ENCODE measurements around the gene SBNO2. TPM values are rescaled to one million over a fixed set of nuclear protein-coding genes. Genes with fewer than 3 reads are reported as not detected.
"Not testable (repeated sequence)": the region's sequence is repeated elsewhere in the genome, so short reads cannot be mapped to it uniquely, and the experiment has no call there.

The SBNO2 gene
- total RNA-seq, 1 donor from 2014 or later = 65.5 TPM

DNA sequence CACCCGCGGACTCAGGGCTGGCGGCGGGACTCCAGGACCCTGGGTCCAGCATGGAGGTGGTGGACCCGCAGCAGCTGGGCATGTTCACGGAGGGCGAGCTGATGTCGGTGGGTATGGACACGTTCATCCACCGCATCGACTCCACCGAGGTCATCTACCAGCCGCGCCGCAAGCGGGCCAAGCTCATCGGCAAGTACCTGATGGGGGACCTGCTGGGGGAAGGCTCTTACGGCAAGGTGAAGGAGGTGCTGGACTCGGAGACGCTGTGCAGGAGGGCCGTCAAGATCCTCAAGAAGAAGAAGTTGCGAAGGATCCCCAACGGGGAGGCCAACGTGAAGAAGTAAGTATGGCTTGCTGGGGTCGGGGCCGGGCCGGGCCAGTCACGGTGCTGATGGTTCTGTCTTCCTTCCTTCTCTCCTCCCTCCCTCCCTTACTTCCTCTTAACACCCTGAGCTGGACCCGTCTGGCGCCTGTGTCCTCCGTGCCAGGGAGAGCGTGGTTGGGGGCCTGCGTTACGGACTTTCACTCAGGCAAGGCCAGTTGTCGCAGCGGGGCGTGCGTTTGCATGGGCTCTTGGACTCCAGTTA, 32.9 kb upstream of the SBNO2 start:
- peak overlapping the region; percentile 92 for H3K4me3 Mint-ChIP-seq (ENCODE audit: unreplicated experiment)
- H3K27ac Mint-ChIP-seq (ENCODE audit: unreplicated experiment) = peak overlapping the region; percentile 82
- TF ChIP-seq CTCF (IDR thresholded peaks at IDR 0.05; ENCODE audit: partially characterized antibody, unreplicated experiment) = no peak
- peaks cover 11% of the 10 kb centered on the region for H3K27me3 Mint-ChIP-seq (ENCODE audit: unreplicated experiment)
- peak; percentile 42 for DNase-seq
- H3K36me3 Mint-ChIP-seq (ENCODE audit: unreplicated experiment) = no peaks in the 10 kb centered on the region
- peaks cover 11% of the 10 kb centered on the region for H3K4me1 Mint-ChIP-seq (ENCODE audit: low read depth, unreplicated experiment)
- H3K9me3 Mint-ChIP-seq (ENCODE audit: unreplicated experiment) = peaks cover 17% of the 10 kb centered on the region

DNA sequence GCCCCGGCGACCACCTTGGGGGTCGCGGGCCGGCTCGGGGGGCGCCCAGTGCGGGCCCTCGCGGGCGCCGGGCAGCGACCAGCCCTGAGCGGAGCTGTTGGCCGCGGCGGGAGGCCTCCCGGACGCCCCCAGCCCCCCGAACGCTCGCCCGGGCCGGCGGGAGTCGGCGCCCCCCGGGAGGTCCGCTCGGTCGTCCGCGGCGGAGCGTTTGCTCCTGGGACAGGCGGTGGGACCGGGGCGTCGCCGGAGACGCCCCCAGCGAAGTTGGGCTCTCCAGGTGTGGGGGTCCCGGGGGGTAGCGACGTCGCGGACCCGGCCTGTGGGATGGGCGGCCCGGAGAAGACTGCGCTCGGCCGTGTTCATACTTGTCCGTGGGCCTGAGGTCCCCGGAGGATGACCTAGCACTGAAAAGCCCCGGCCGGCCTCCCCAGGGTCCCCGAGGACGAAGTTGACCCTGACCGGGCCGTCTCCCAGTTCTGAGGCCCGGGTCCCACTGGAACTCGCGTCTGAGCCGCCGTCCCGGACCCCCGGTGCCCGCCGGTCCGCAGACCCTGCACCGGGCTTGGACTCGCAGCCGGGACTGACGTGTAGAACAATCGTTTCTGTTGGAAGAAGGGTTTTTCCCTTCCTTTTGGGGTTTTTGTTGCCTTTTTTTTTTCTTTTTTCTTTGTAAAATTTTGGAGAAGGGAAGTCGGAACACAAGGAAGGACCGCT, 32.2 kb upstream of the SBNO2 start:
- DNase-seq = peak; percentile 44
- Mint-ChIP-seq H3K4me1 (ENCODE audit: low read depth, unreplicated experiment) (peaks cover 8% of the 10 kb centered on the region), H3K27ac (ENCODE audit: unreplicated experiment) (peak overlapping the region; percentile 82), H3K36me3 (ENCODE audit: unreplicated experiment) (no peaks in the 10 kb centered on the region), H3K9me3 (ENCODE audit: unreplicated experiment) (peaks cover 17% of the 10 kb centered on the region), H3K27me3 (ENCODE audit: unreplicated experiment) (peaks cover 11% of the 10 kb centered on the region), H3K4me3 (ENCODE audit: unreplicated experiment) (peak overlapping the region; percentile 92)
- no peak for TF ChIP-seq CTCF (IDR thresholded peaks at IDR 0.05; ENCODE audit: partially characterized antibody, unreplicated experiment)

GRCh38 chr19:1205114-1206099, 31.3 kb upstream of the SBNO2 start, which contains the start of gene STK11:
Gene STK11 (plus strand): TSS chr19:1205778. CDS start chr19:1206914, 1,136 bp downstream.
- Mint-ChIP-seq H3K36me3 (ENCODE audit: unreplicated experiment) (no peaks in the 10 kb centered on the region), H3K4me1 (ENCODE audit: low read depth, unreplicated experiment) (peaks cover 8% of the 10 kb centered on the region), H3K27ac (ENCODE audit: unreplicated experiment) (peak within 1 kb of the TSS; percentile 82)

DNA sequence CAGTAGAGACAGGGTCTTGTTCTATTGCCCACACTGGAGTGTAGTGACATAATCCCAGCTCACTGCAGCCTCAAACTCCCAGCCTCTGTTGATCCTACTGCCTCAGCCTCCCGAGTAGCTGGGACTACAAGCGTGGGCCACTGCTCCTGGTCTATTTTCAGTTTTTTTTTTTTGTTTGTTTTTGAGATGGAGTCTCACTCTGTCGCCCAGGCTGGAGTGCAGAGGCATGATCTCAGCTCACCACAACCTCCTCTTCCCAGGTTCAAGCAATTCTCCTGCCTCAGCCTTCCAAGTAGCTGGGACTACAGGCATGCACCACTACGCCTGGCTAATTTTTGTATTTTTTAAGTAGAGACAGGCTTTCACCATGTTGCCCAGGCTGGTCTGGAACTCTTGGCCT, 26.5 kb upstream of the SBNO2 start:
- H3K4me1 Mint-ChIP-seq (ENCODE audit: low read depth, unreplicated experiment); DNase-seq; H3K9me3 Mint-ChIP-seq (ENCODE audit: unreplicated experiment); H3K27me3 Mint-ChIP-seq (ENCODE audit: unreplicated experiment); H3K36me3 Mint-ChIP-seq (ENCODE audit: unreplicated experiment); H3K27ac Mint-ChIP-seq (ENCODE audit: unreplicated experiment); H3K4me3 Mint-ChIP-seq (ENCODE audit: unreplicated experiment): not testable (repeated sequence)

More at GRCh38 chr19:1205114-1206099, 31.3 kb upstream of the SBNO2 start, which contains the start of gene STK11:
- no peak for TF ChIP-seq CTCF (IDR thresholded peaks at IDR 0.05; ENCODE audit: partially characterized antibody, unreplicated experiment)
- H3K9me3 Mint-ChIP-seq (ENCODE audit: unreplicated experiment) = peaks cover 12% of the 10 kb centered on the region
- peaks cover 11% of the 10 kb centered on the region for H3K27me3 Mint-ChIP-seq (ENCODE audit: unreplicated experiment)
- peak within 1 kb of the TSS; percentile 92 for H3K4me3 Mint-ChIP-seq (ENCODE audit: unreplicated experiment)
- peak; percentile 100 for DNase-seq

DNA sequence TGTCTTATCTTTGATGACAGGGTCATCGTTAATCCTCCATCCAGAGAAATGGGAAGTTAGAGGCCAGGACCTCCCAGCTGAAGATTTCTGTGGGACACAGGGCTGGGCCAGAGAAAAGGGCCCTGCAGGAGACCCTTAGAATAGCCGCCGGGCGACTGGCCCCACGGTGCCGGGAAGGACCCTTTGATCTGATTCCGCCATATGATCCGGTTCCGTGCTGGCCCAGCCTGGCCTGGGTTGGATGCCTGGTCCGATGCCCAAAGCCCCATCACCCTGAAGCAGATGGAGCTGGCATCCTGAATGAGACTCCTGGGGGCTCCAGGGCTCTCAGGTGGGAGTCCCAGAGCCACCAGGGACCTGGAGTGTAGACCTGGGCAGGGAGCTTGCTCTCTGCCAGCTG, 25.5 kb upstream of the SBNO2 start:
- H3K9me3 Mint-ChIP-seq (ENCODE audit: unreplicated experiment) = no peaks in the 10 kb centered on the region
- peaks cover 2% of the 10 kb centered on the region for H3K4me1 Mint-ChIP-seq (ENCODE audit: low read depth, unreplicated experiment)
- TF ChIP-seq CTCF (IDR thresholded peaks at IDR 0.05; ENCODE audit: partially characterized antibody, unreplicated experiment) = no peak
- DNase-seq = no peak
- no peaks in the 10 kb centered on the region for H3K36me3 Mint-ChIP-seq (ENCODE audit: unreplicated experiment)
- peaks cover 4% of the 10 kb centered on the region for H3K27me3 Mint-ChIP-seq (ENCODE audit: unreplicated experiment)
- H3K4me3 Mint-ChIP-seq (ENCODE audit: unreplicated experiment) = no peak overlapping the region
- H3K27ac Mint-ChIP-seq (ENCODE audit: unreplicated experiment) = no peak overlapping the region
